HG03097 (cell line): ENCODE measurements around the gene MPZL2.

Experiments used
- ATAC-seq: cut with Tn5 transposase; IDR thresholded peaks from one replicate; pipeline ENCODE4 v1.9.1; 2021; ENCODE audit not compliant: unreplicated experiment, low FRiP score

The MPZL2 gene

GRCh38 chr11:118243993-118244762, 19.9 kb downstream of the MPZL2 start:
- ATAC-seq, result no peak

GRCh38 chr11:118243161-118243560, 20.9 kb downstream of the MPZL2 start:
- ATAC-seq, result no peak

- no peak for ATAC-seq
These were observed 22.4 kb downstream of the MPZL2 start for GRCh38 chr11:118241764-118242098.

GRCh38 chr11:118240999-118241763, 22.9 kb downstream of the MPZL2 start:
- peak; percentile 66 for ATAC-seq

- ATAC-seq, result no peak
These were observed 24.4 kb downstream of the MPZL2 start for GRCh38 chr11:118239509-118240205.

DNA sequence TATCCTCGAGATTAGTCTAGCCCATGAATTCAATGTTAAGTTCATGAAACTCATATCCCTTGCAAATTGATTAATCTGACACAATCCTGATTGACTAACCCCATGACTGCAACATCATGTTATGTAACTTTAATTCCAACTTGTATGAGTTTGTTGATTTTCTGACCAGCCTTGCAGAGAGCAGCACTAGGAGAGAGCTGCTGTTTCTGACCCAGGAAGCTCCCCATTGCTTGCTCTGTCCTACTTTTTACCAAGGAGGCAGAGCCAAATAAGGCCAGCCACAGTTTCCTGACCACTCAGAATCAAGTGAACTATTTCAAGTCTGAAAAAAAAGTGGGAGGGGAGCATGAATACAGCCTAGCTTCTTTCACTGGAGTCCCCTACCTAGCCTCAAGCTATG, 25.2 kb downstream of the MPZL2 start:
- ATAC-seq, result no peak

GRCh38 chr11:118238421-118238820, 25.7 kb downstream of the MPZL2 start:
- no peak for ATAC-seq

DNA sequence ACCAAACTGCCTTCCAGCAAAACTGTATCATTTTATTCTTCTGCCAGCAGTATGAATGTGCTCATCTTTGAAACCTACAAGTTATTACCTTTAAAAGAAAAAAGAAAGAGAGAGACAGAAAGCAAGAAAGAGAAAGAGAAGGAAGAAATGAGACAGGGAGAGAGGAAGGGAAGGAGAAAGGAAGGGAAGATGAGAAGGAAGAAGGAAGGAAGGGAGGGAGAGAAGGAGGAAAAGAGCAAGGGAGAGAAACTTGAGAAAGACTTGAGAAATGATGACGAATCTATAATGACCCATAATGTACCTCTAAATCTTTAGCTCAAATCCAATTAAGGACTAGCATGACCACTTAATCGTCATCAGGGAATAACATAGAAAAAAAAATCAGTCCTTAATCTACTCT, 27.9 kb downstream of the MPZL2 start:
- ATAC-seq, result no peak

GRCh38 chr11:118234833-118235232, 29.3 kb downstream of the MPZL2 start:
- ATAC-seq, result no peak

DNA sequence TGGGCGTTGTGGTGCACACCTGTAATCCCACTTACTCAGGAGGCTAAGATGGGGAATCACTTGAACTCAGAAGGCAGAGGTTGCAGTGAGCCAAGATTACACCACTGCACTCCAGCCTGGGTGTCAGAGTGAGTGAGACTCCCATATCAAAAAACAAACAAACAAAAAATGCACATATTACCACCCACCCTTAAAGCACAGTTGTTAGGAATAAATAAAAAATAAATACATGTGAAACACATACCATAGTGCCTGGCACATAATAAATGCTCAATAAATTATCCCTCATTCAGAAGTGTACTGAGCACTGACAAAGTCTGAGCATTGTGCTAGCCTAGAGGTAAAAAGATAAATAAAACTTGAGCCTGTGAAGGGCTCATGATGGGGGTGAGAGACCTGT, 30.2 kb downstream of the MPZL2 start:
- ATAC-seq, result no peak

DNA sequence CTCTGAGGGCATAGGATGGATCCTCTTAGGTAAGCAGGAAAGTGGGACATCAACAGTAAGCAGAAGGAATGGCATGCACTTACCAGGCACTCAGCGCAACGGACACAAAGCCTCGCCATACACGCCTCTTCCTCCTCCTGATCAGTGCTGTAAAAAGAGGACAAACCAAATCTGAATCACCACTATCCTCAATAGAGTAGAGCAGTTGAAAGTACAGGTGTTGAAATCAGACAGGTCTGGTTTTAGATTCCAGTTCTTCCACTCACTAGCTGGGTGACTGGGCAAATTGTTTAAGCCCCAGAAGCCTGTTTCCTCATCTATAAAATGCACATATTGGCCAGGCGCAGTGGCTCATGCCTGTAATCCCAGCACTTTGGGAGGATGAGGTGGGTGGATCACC, 30.7 kb downstream of the MPZL2 start:
- no peak for ATAC-seq

- ATAC-seq, result no peak
These were observed 31.4 kb downstream of the MPZL2 start for GRCh38 chr11:118232659-118233058.

GRCh38 chr11:118231461-118231860, 32.6 kb downstream of the MPZL2 start:
- ATAC-seq, result no peak

- no peak for ATAC-seq
These were observed 34.0 kb downstream of the MPZL2 start for GRCh38 chr11:118230088-118230487.

DNA sequence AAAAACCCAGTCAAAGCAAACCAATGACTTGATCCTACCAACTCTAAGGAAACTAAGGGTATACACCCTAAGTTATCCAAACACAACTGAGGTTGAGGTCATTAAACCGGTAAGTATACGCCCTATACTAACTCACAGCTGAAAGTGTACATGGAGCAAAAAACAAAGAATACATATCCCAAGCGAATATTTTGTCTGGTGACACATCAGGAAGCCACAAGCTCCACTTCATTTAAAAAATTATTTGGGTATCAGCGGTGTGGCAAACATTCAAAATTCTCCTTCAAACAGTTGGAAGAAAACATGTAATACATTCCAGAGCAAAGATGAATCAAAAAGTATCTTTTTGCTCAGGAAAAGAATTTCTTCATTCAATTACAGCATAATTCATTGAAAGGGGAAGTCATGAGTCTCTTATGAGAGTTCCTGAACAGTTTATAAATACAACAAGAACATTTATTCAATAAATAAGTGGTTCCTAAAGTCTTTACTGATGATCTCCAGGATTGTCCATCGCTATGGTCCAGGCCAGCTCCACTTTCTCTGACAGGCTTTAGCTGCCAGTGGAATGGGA, 34.7 kb downstream of the MPZL2 start:
- no peak for ATAC-seq

GRCh38 chr11:118227865-118228785, 36.0 kb downstream of the MPZL2 start:
- ATAC-seq, result no peak

DNA sequence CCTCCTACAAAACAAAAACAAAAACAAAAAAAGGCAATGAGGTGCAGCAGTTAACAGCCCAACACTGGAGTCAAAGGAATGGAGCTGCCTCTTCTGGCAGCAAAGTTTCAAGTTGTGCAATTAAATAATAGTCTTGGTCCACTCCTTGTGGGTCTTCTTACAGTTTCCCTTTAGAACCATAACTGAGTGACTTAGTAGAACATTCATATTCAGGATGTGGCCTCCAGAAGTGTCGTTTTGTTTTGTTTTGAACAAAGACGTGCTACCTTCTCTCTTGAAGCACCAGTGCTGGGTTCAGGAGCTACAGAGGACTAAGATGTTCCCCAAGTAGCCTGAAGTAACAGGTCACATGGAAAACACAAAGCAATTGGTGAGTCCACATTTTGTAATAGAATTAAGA, 37.3 kb downstream of the MPZL2 start:
- no peak for ATAC-seq

DNA sequence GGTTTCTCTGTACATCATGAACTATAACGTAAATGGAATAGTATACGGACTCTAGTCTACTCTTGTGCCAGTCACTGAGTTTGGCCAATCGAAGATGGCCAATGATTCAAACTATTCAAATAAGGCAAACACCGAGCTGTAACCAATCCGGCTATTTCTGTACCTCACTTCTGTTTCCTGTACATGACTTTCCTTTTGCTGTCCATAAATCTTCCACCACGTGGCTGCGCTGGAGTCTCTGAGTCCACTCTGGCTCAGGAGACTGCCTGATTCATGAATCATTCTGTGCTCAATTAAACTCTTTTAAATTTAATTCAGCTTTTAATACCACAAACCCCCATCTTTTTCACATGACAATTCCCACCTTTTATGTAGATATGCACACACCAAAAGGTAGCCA, 37.8 kb downstream of the MPZL2 start:
- ATAC-seq, result no peak

DNA sequence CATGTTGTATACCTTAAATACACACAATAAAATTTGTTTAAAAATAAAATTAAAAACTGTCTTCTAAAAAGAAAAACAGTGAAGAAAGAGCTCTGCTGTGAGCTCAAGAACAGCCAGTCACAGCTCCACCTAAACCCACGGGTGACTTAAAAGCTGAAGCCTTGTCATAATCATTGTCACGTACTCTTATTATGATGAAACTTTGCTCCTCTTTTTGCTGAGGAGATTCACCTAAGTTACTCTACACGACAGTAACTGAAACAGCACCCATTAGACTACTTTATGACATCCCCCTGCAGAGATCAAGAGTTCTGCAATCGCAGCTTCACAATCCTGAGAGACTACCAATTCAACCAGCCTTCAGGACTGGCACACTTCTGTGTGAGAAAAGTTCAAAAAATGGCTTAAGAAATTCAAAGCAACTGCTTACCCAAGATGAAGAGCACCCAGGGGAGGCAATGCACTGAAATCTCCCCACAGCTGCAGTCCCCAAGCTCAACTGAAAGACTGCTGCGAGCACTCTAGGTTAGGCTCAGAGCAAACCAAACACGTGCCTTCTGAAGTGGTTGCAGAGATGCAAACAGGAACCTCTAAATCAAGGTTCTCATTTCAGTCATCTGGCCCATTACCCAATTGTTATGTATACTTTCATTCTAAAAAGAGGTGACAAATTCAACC, 39.4 kb downstream of the MPZL2 start, which contains the start of gene JAML:
Gene JAML, minus strand, starts transcription at position 501 of the 678 bp plus-strand sequence. CDS start 10,145 bp downstream, outside the sequence.
- no peak for ATAC-seq
